Measurements from ENCODE around the gene KATNA1. TPM values are rescaled to one million over a fixed set of nuclear protein-coding genes. Genes with fewer than 3 reads are reported as not detected.

KATNA1 gene
- total RNA-seq, 5 donors from 2014 or later (not counting 1 experiment from before 2014, with no cell fraction given) = 15.2 to 18.2 (median 15.9) TPM

- Histone ChIP-seq H3K27me3 (replicated peaks in 1 of 2; ENCODE audit: control insufficient read depth in 2 of 2, extremely low read depth in 1 of 2, insufficient read depth in 2 of 2, low read length in 1 of 2) (no peaks in the 10 kb centered on the region), H3K4me1 (ENCODE audit: control insufficient read depth in 1 of 2, extremely low read depth in 1 of 2, insufficient read depth in 2 of 2, low read length in 2 of 2) (no peaks in the 10 kb centered on the region)
These were observed 20.8 kb downstream of the KATNA1 start for GRCh38 chr6:149627672-149628071.

DNA sequence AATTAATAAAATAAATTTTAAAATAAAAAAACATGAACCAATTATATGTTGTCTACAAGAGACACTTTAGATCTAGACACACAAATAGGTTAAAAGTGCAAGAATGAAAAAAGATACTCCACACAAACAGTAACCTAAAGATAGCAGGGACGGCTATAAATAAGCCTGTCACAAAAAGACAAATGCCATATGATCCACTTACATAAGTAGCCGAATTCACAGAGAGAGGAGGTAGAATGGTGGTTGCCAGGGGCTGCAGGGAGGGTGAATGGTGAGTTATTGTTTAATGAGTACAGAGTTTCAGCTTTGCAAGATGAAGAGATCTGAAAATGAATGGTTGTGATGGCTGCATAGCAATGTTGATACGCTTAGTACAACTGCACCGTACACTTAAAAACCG, 32.7 kb downstream of the KATNA1 start:
- Mint-ChIP-seq H3K27me3 (no peaks in the 10 kb centered on the region), H3K9me3 (peaks cover 0 to 5% (median 4%) of the 10 kb centered on the region in 3 donors), H3K4me1 (peaks cover 3 to 8% (median 7%) of the 10 kb centered on the region in 3 donors), H3K4me3 (no peak overlapping the region), H3K27ac (no peak overlapping the region), H3K36me3 (peaks cover 61% of the 10 kb centered on the region)
- H3K4me1 ChIP-seq (ENCODE audit: control insufficient read depth in 1 of 2, extremely low read depth in 1 of 2, insufficient read depth in 2 of 2, low read length in 2 of 2) = no peaks in the 10 kb centered on the region
- no peak overlapping the region for H3K27ac ChIP-seq (ENCODE audit: low read length)
- no peak for DNase-seq
- no CpG with 5 or more reads among the region's 5 CpGs for WGBS (ENCODE audit: insufficient coverage)
- ChIA-PET CTCF (interaction anchor here in 1 of 2 donors (0.5 kb wide), 1 partner anchor 212 kb away, joined by 5 read pairs; no protein-coding TSS in a partner anchor), POLR2A (interaction anchor here in 1 of 2 donors (0.7 kb wide), 1 partner anchor 54 kb away, joined by 4 read pairs; no protein-coding TSS in a partner anchor)
- ATAC-seq (replicated peaks in 1 of 4) = no peak
- H3K4me3 ChIP-seq (ENCODE audit: control insufficient read depth in 1 of 2, extremely low read depth in 1 of 2, low read length in 1 of 2) = no peak overlapping the region
- peaks cover 2% of the 10 kb centered on the region for H3K9me3 ChIP-seq
- H3K27me3 ChIP-seq (replicated peaks in 1 of 2; ENCODE audit: control insufficient read depth in 2 of 2, extremely low read depth in 1 of 2, insufficient read depth in 2 of 2, low read length in 1 of 2) = no peaks in the 10 kb centered on the region
- H3K36me3 ChIP-seq (ENCODE audit: control insufficient read depth in 2 of 2, extremely low read depth in 1 of 2, insufficient read depth in 1 of 2, low read length in 1 of 2) = peaks cover 0 to 19% of the 10 kb centered on the region in 2 donors

More at GRCh38 chr6:149627672-149628071, 20.8 kb downstream of the KATNA1 start:
- DNase-seq (no peak), ATAC-seq (replicated peaks in 1 of 4) (no peak)
- CTCF ChIA-PET = interaction anchor here in 1 of 2 donors (0.6 kb wide), 1 partner anchor 882 kb away, joined by 3 read pairs; no protein-coding TSS in a partner anchor
- H3K36me3 Mint-ChIP-seq = peaks cover 41% of the 10 kb centered on the region
- Histone ChIP-seq H3K9me3 (no peaks in the 10 kb centered on the region), H3K4me3 (ENCODE audit: control insufficient read depth in 1 of 2, extremely low read depth in 1 of 2, low read length in 1 of 2) (no peak overlapping the region), H3K36me3 (ENCODE audit: control insufficient read depth in 2 of 2, extremely low read depth in 1 of 2, insufficient read depth in 1 of 2, low read length in 1 of 2) (peaks cover 3 to 43% of the 10 kb centered on the region in 2 donors), H3K27ac (ENCODE audit: low read length) (no peak overlapping the region)
- no peak overlapping the region for H3K27ac Mint-ChIP-seq
- H3K9me3 Mint-ChIP-seq = no peaks in the 10 kb centered on the region
- no peaks in the 10 kb centered on the region for H3K27me3 Mint-ChIP-seq
- H3K4me1 Mint-ChIP-seq = peaks cover 0 to 12% (median 0%) of the 10 kb centered on the region in 3 donors
- POLR2A ChIA-PET = interaction anchor here (0.6 kb wide), 2 partner anchors 8 to 71 kb away, joined by 3 read pairs; no protein-coding TSS in a partner anchor
- H3K4me3 Mint-ChIP-seq = no peak overlapping the region

- Histone ChIP-seq H3K4me1 (ENCODE audit: control insufficient read depth in 1 of 2, extremely low read depth in 1 of 2, insufficient read depth in 2 of 2, low read length in 2 of 2) (peaks cover 0 to under 1% of the 10 kb centered on the region in 2 experiments), H3K4me3 (ENCODE audit: control insufficient read depth in 1 of 2, extremely low read depth in 1 of 2, low read length in 1 of 2) (no peak overlapping the region), H3K36me3 (ENCODE audit: control insufficient read depth in 2 of 2, extremely low read depth in 1 of 2, insufficient read depth in 1 of 2, low read length in 1 of 2) (peaks cover 0 to 14% of the 10 kb centered on the region in 2 donors), H3K9me3 (peaks cover 2% of the 10 kb centered on the region), H3K27me3 (replicated peaks in 1 of 2; ENCODE audit: control insufficient read depth in 2 of 2, extremely low read depth in 1 of 2, insufficient read depth in 2 of 2, low read length in 1 of 2) (no peaks in the 10 kb centered on the region), H3K27ac (ENCODE audit: low read length) (no peak overlapping the region)
- POLR2A ChIA-PET = no interaction called here
- DNase-seq (no peak), ATAC-seq (replicated peaks in 1 of 4) (no peak)
- Mint-ChIP-seq H3K4me3 (no peak overlapping the region), H3K36me3 (peaks cover 53% of the 10 kb centered on the region), H3K9me3 (peaks cover 0 to 5% (median 4%) of the 10 kb centered on the region in 3 donors), H3K27me3 (no peaks in the 10 kb centered on the region), H3K27ac (no peak overlapping the region), H3K4me1 (peaks cover 9 to 23% (median 13%) of the 10 kb centered on the region in 3 donors)
- 90% methylated on average over 2 of the region's 4 CpGs for WGBS (ENCODE audit: insufficient coverage)
- CTCF ChIA-PET = interaction anchor here in 1 of 2 donors (0.7 kb wide), 1 partner anchor 75 kb away, joined by 3 read pairs; no protein-coding TSS in a partner anchor
These were observed 34.2 kb downstream of the KATNA1 start for GRCh38 chr6:149614337-149614736.

DNA sequence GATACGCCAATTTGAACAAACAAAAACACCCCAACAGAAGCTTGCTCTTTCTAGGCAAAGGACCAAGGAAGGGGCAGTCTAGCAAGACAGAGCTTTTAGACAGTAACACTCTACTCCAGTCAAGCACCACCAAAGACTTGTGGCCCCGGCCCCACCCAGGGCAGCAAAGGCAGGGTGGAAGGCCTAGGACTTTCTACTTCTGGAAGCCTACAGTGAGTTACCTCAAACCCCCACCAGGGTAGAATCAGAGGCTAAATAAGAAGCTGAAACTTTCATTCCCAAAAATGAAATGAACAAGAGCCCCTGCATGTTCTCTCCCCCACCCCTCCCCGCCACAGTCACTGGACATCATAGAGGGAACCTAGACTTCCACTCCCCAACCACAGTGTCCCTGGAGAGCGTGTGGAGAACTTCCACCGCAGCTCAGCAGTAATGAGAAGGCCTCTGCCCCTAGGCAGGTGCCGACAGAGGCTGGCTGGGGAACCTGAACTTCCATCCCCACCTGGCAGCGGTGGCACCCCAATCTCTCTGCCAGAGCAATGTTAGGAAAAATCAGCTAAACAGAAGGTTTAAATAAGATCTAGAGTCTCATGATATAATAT, 40.0 kb downstream of the KATNA1 start:
- ChIA-PET CTCF (no interaction called here), POLR2A (interaction anchor here in 1 of 2 donors (0.6 kb wide), 1 partner anchor 11 kb away, joined by 5 read pairs; no protein-coding TSS in a partner anchor)
- Histone ChIP-seq H3K27me3 (replicated peaks in 1 of 2; ENCODE audit: control insufficient read depth in 2 of 2, extremely low read depth in 1 of 2, insufficient read depth in 2 of 2, low read length in 1 of 2) (no peaks in the 10 kb centered on the region), H3K36me3 (ENCODE audit: control insufficient read depth in 2 of 2, extremely low read depth in 1 of 2, insufficient read depth in 1 of 2, low read length in 1 of 2) (peaks cover 0 to 8% of the 10 kb centered on the region in 2 donors), H3K4me1 (ENCODE audit: control insufficient read depth in 1 of 2, extremely low read depth in 1 of 2, insufficient read depth in 2 of 2, low read length in 2 of 2) (peaks cover 2 to 8% of the 10 kb centered on the region in 2 experiments), H3K27ac (ENCODE audit: low read length) (no peak overlapping the region), H3K9me3 (no peaks in the 10 kb centered on the region), H3K4me3 (ENCODE audit: control insufficient read depth in 1 of 2, extremely low read depth in 1 of 2, low read length in 1 of 2) (no peak overlapping the region)
- DNase-seq (no peak), ATAC-seq (replicated peaks in 1 of 4) (no peak)
- Mint-ChIP-seq H3K4me3 (peak overlapping the region in 1 of 3 donors; percentile 63), H3K4me1 (peaks cover 16 to 29% (median 17%) of the 10 kb centered on the region in 3 donors), H3K27me3 (no peaks in the 10 kb centered on the region), H3K27ac (peak overlapping the region in 1 of 2 donors; percentile 80), H3K9me3 (peaks cover 0 to 5% (median 4%) of the 10 kb centered on the region in 3 donors), H3K36me3 (peaks cover 28% of the 10 kb centered on the region)
- WGBS (ENCODE audit: insufficient coverage) = 92% methylated on average over 4 of the region's 7 CpGs

GRCh38 chr6:149600508-149600907, 48.0 kb downstream of the KATNA1 start:
- H3K9me3 Mint-ChIP-seq = no peaks in the 10 kb centered on the region
- CTCF ChIA-PET = interaction anchor here in 1 of 2 donors (0.6 kb wide), 3 partner anchors 36 to 1897 kb away, joined by 3 to 8 read pairs (median 6); no protein-coding TSS in a partner anchor
- H3K4me1 Mint-ChIP-seq = no peaks in the 10 kb centered on the region
- no peak overlapping the region for H3K4me3 Mint-ChIP-seq
- H3K4me1 ChIP-seq (ENCODE audit: control insufficient read depth in 1 of 2, extremely low read depth in 1 of 2, insufficient read depth in 2 of 2, low read length in 2 of 2) = no peaks in the 10 kb centered on the region
- H3K36me3 Mint-ChIP-seq = peaks cover 47% of the 10 kb centered on the region
- H3K36me3 ChIP-seq (ENCODE audit: control insufficient read depth in 2 of 2, extremely low read depth in 1 of 2, insufficient read depth in 1 of 2, low read length in 1 of 2) = peaks cover 0 to 48% of the 10 kb centered on the region in 2 donors
- H3K27ac ChIP-seq (ENCODE audit: low read length) = no peak overlapping the region
- 100% methylated on average over 3 of the region's 4 CpGs for WGBS (ENCODE audit: insufficient coverage)
- ATAC-seq (replicated peaks in 1 of 4) = no peak
- POLR2A ChIA-PET = interaction anchor here (0.6 to 0.7 kb wide), 3 partner anchors 21 to 103 kb away, joined by 3 to 4 read pairs (median 3); no protein-coding TSS in a partner anchor
- no peaks in the 10 kb centered on the region for H3K27me3 ChIP-seq (replicated peaks in 1 of 2; ENCODE audit: control insufficient read depth in 2 of 2, extremely low read depth in 1 of 2, insufficient read depth in 2 of 2, low read length in 1 of 2)
- H3K4me3 ChIP-seq (ENCODE audit: control insufficient read depth in 1 of 2, extremely low read depth in 1 of 2, low read length in 1 of 2) = no peak overlapping the region
- no peak for DNase-seq
- H3K9me3 ChIP-seq = no peaks in the 10 kb centered on the region
- H3K27me3 Mint-ChIP-seq = no peaks in the 10 kb centered on the region
- peak overlapping the region in 1 of 2 donors; percentile 74 for H3K27ac Mint-ChIP-seq

- Histone ChIP-seq H3K9me3 (no peaks in the 10 kb centered on the region), H3K27ac (ENCODE audit: low read length) (no peak overlapping the region), H3K27me3 (replicated peaks in 1 of 2; ENCODE audit: control insufficient read depth in 2 of 2, extremely low read depth in 1 of 2, insufficient read depth in 2 of 2, low read length in 1 of 2) (no peaks in the 10 kb centered on the region), H3K36me3 (ENCODE audit: control insufficient read depth in 2 of 2, extremely low read depth in 1 of 2, insufficient read depth in 1 of 2, low read length in 1 of 2) (peaks cover 0 to 56% of the 10 kb centered on the region in 2 donors), H3K4me1 (ENCODE audit: control insufficient read depth in 1 of 2, extremely low read depth in 1 of 2, insufficient read depth in 2 of 2, low read length in 2 of 2) (no peaks in the 10 kb centered on the region), H3K4me3 (ENCODE audit: control insufficient read depth in 1 of 2, extremely low read depth in 1 of 2, low read length in 1 of 2) (no peak overlapping the region)
- Mint-ChIP-seq H3K4me1 (no peaks in the 10 kb centered on the region), H3K27me3 (no peaks in the 10 kb centered on the region), H3K36me3 (peaks cover 36% of the 10 kb centered on the region), H3K9me3 (no peaks in the 10 kb centered on the region), H3K4me3 (no peak overlapping the region), H3K27ac (no peak overlapping the region)
- POLR2A ChIA-PET = interaction anchor here (0.5 to 1.0 kb wide), 2 partner anchors 27 to 28 kb away, joined by 5 to 8 read pairs; partner anchors contain the start of gene GINM1 (in 1 of the 2)
- DNase-seq = no peak
- CTCF ChIA-PET = no interaction called here
- ATAC-seq (replicated peaks in 1 of 4) = no peak
- no CpG with 5 or more reads among the region's 1 CpG for WGBS (ENCODE audit: insufficient coverage)
These were observed 55.1 kb downstream of the KATNA1 start for GRCh38 chr6:149593408-149593807.
